Kidney glomerular epithelial cell (primary cell): ENCODE measurements around the gene HAS3.

Source experiments
- DNase-seq: peaks from one replicate; lab custom pipeline; 2025; lab: John Stamatoyannopoulos, UW

HAS3 gene

DNA sequence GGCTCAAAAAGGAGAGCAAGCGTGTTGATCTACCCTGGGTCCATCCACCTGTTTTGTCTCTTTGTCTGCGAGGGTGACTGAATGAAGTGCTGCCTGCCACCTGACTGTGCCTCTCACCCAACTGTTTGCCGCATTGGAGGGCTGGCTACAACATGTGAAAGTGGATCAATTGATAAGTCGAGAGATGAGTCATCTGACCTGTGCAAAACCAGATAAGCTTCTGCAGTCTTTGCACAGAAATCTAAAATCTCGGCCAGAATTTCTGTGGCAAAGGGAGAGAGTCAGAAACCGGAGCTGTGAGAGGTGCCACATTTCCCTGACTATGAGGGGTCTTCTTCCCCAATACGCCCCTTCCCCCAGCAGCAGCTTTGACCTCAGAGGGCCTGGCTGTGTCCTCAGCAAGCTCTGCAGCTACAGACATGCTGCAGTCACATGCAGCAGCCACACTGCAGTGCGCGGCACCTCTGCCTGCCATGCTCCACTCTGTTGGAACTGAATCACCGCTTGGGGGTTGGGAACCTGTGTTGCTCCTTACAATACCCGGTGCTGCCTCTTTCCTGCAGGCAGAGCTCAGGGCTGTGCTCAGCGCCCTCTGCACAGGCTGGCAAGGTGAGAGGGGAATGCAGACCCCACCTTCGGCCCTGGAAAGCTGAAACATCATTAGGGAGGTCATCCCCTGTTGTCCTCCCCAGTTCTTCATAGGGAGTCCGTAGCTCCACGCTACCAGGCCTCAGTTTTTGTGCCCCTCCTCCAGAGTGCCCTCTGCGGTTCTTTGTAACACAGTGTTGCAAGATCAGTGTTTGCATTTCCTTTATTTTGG, 16.2 kb upstream of the HAS3 start:
- peak; percentile 4 for DNase-seq

DNA sequence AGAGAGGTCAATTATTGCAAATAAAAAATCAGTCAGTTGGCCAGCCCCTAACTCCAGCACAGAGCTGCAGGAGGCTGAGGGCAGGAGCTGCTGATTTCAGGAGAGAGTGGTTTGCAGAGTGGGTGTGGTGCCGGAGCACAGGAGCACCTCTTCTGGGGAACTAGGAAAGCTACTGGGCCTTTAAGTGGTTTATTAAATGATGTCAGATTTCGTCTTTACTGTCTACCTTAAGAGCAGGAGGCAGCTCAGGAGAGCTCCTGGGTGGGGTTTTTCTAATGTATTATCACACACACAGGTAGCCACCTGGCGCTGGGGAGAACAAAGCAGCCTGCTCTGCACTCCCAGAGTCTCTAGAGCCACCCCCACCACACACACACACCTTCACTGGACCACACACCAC, 11.5 kb upstream of the HAS3 start:
- no peak for DNase-seq

DNA sequence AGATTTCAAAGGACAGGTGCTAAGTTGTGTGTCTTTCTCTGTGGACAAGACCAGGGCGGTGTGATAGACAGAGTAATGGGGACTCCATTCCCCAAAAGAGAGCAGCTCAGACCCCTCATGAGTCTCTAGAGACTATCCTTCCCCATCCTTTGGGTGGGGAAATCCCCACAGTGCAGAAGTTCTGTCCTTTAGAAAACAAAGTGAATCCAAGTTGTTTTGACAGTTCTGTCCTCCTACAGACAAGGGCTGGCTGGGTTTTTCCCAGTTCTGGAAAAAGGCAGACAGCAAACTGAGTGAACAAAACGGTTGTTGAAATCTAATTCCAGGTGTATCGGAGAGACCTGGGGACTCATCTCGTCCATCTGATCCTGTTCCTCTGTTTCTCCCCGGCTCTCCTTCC, 11.0 kb upstream of the HAS3 start:
- no peak for DNase-seq

DNA sequence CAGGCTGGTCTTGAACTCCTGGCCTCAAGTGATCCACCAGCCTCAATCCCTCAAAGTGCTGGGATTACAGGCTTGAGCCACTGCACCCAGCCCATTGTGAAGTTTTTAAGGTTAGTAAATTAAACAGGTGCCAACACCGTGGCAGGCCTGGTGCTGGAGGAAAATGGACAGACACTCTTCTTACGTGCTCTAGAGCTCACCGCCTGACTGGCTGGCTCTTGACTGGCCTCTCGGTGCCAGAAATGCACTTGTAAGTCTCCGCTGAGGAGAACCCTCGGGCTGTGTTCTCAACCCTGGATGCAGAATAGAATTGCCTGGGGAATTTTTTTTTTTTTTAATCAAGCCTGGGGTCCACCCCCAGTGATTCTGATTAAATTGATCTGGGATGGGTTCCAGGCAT, 10.3 kb upstream of the HAS3 start:
- no peak for DNase-seq

DNA sequence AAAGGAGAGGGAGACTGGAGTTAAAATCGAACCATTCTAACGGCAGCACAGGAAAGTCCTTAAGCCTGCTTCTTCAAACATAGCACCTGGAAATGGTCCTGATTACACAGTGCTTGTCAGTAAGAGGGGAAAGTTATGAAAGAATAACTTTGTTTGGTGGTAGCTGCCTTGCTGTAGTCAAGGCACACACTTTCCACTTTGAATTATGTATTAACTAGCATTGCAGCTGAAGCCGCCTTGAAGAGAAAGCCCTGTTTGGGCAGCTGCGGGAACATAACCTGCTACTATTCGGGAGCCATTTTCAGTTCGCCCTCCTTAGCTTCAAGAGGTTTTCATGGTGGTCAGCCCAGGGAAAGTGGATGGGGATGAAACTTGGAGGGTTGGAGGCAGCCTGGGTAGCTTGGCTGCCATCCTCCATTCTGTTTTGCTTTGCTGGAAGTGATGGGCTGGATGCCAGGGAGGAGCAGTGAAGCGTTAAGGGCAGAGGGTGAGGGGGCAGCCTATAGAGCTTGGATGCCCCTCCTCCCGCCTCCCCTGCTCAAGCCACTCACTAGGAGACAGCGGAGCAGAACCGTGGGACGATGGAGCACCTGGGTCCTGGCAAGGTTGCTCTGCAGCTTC, 5.3 kb upstream of the HAS3 start:
- DNase-seq, result peak; percentile 29

DNA sequence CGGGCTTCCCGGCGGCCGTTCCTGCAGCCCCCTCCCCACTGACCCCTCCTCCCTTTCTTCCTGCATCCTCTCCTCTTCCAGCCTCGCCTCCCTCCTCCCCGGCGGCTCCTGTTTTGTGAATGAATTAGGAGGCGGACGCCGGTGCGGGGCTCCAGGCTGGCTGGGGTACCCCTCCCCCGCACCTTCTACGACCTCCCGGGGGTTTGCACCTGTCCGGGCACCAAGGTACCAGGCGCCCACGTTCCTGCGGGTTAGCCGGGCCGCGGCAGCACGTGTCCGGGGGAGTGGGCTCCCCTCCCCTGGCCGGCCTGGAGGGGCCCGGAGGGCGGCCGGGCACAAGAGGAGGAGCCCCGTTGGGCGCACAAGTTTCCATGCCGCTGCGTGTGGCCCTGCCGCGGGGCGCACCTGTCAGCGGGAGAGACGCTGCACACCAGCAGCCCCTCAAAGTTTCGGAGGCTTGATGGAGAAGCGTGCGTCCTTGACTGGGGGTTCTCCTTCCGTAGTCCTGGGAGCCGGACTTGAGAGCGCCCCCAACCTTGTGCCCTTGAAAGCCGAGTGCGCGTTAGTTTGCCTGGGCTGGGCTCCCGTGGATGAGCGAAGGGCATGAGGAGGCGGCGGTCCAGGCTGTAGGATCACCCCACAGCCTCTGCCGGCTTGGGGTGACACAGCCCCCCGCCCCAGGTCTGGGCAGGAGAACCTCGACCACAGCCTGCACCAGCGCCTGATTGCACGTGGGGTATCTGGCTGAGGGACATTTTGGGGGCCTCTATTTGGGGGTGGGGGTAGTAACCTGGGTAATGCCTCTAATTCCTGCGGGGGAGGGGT, 1.2 kb downstream of the HAS3 start:
- DNase-seq, result no peak

DNA sequence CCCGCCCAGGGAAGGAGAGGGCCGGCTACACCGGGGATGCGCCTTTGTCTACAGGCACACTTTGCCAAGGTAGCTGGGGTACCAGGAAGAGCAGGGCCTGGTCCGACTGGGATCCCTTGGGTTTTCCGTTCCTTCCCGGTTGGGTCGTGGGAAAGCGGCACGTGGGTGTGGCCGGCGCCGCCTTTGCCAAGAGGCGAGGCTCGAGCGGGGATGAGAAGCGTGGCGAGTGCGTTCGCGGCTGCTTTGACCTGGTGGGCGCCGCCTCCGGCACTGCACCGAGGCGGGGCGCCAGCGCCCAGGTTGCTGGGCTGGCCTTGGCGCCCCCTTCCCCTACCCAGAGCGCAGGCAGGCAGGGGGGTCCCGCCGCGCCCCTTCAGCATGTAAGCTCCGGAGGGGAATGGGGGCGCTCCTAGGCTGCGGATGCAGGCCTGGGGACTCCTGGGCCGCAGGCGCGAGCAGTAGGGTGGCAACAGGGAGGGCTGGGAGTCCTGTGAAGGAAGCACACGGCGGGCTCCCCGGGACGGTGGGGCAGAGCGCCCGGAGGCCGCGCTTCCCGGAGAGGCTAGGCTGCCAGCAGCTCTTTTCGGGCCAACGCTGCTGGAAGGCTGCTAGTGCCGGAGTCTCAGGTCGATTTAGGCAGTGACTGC, 2.0 kb downstream of the HAS3 start:
- DNase-seq, result no peak

DNA sequence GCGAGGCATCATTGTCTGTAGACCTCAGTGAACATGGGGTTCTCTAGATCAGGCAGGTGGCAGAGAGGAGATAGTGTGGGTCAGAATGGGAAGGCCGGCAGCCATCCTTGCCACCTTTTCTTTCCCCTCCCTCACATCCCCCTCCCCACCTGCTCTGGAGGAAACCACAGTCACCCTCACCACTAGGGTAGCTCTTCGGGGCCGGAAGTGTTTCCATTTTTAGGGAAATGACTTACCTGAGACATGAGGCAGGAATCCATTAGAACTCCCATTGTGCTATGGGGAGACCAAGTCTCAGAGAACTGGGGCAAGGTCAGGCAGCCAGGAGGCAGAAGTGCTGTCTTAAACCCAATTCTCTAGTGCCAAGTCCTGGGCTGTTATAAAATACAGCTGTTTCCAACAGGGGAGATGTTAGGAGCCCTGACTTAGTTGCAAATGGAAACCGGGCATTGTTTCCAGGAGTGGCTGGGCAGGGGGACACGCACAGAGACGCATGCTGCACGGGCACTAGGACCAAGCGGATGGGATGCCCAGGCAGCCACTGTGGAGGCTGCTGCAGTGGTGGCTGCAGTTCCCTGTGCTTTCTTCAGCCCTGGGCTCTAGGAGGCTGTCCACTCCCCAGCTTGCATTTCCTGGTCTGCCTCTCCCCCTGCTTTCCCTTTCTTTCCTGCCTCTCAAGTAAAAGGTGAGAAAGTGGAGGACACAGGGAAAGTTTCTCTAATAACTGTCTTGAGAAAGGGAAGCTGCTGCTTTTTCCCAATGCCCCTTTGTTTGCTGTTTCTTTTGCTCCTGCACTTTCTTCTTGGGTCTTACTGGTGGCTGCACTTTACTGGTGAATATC, 2.8 kb downstream of the HAS3 start:
- no peak for DNase-seq

DNA sequence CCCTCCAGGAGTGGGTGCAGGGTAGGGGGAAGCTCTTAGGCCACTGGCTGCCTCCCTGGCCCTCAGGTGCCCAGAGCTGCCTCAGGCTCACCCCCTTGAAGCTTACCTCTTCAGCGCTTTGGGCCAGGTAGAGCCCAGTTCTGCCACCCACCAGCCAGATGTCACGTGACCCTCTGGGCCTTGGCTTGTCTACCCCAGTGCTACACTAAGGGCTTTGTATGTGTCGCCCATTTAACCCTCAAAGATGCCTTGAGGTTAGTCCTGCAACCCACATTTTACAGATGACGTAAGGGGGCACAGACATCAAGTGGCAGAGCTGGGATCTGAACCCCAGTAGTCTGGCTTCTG, 3.4 kb downstream of the HAS3 start:
- no peak for DNase-seq

DNA sequence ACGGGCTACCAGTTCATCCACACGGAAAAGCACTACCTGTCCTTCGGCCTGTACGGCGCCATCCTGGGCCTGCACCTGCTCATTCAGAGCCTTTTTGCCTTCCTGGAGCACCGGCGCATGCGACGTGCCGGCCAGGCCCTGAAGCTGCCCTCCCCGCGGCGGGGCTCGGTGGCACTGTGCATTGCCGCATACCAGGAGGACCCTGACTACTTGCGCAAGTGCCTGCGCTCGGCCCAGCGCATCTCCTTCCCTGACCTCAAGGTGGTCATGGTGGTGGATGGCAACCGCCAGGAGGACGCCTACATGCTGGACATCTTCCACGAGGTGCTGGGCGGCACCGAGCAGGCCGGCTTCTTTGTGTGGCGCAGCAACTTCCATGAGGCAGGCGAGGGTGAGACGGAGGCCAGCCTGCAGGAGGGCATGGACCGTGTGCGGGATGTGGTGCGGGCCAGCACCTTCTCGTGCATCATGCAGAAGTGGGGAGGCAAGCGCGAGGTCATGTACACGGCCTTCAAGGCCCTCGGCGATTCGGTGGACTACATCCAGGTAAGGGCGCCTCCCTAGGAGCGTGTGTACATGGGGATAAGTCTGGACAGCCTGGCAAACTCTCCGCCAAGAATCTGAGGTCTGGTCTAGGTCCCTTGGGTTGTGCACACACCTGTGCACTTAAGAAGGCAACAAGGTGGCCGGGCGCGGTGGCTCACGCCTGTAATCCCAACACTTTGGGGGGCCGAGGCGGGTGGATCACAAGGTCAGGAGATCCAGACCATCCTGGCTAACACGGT, 4.2 kb downstream of the HAS3 start:
- no peak for DNase-seq

DNA sequence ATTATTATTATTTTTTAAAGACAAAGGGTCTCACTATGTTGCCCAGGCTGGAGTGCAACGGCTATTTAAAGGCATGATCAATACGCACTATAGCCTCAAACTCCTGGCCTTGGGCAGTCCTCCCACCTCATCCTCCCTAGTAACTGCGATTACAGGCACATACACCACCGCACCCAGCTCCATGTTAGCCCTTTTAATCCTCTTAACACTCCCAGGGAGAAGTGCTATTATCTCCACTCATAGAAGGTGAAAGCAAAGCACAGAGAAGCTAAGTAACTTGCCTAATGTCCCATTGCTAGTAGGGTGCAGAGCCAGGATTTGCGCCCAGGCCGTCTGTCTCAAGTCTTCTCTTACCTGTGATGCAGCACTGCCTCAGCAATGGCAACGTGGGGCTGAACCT, 5.0 kb downstream of the HAS3 start:
- no peak for DNase-seq

DNA sequence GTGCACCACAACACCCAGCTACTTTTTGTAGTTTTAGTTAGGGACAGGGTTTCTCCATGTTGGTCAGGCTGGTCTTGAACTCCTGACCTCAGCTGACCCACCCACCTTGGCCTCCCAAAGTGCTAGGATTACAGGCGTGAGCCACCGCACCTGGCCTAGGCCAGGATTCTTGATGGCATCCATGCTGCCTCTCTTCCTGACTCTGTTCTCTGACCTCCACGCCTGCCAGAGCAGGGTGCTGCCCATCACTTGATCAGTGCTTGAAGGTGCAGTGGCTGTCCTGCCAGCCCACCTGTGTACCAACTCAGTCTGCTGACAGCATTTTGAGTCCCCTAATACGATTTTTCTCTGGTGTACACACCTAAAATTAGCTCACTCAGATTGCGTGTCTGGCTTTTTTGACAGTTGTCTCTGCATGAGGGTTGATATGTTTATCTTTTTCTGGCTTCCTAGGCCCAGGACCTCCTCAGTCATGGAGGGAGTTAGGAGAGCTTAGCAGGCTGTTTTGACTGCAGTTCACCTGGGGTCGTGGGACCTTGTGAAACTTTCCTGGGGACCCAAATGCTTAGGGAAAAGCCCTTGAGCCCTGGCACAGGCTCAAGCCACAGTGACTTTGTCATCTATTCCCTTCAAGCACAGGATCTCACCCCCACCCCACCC, 5.9 kb downstream of the HAS3 start:
- DNase-seq, result no peak

DNA sequence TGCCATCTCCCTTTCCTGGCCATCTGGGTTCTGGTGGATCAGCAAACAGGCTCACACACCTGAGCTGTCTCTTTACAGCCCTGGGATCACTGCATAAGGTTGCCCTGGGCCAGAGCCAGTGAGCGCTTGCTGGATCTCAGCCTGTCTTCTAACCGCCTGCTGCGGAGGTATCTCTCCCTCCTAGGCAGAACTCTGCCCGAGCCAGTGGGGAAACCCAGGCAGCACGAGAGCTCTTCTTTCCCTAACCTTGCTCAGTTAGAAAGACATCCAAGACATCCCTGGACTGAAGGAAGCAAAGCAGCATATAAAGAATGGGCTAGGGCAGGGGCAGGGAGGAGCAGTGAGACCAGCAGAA, 6.4 kb downstream of the HAS3 start:
- no peak for DNase-seq

DNA sequence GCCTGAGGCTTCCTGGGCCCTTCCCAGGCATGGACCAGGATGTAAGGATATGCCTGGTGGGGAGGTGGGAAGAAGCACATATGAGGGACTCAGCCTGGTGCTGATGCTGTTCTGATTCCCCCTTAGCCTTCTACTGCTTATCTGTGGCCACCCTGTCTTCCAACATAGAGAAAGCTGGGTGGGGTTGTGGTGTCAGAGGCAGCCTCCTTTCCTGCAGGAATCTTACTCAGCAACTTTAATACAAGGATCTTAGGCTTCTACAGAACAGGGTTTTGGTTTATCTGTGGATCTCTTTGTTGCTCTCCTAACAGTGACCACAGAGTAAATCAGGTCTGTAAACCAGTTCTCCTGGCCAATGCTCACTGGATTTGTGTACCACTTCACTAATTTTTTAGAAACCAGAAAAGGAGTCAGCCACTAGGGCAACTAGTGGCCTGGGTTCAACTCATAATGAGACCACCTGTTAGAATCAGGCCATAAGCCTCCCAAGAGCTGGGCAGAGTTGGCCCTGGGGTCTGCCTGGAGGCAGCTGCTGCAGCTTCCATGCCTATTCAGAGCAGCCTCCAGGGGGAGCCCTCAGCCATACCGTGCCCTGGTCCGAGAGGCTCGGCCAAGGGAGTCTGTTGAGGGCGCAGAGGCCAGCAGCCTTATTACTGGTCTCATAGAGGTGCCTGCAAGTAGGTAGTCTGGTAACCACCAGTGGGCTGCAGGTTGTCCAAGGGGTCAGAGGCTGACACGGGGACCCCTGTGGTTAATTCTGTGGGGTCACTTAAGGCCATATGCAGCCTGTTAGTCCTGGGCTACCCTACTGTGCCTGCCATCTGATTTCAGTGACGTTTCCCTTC, 7.1 kb downstream of the HAS3 start:
- DNase-seq, result peak; percentile 22

DNA sequence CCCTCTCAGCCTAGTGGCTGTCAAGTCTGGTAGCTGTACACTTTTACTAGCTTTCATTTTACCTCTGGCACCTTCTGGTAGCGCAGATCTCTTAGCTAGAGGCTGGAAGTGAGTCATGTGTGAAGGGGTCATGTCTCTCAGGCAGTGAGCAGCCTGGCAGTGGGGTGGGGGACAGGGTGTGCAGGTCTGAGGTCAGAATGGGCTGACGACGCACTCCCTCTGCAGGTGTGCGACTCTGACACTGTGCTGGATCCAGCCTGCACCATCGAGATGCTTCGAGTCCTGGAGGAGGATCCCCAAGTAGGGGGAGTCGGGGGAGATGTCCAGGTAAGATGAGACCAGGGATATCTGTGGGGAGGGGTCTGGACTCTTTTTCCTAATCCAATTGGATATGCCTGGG, 7.8 kb downstream of the HAS3 start:
- DNase-seq, result no peak

DNA sequence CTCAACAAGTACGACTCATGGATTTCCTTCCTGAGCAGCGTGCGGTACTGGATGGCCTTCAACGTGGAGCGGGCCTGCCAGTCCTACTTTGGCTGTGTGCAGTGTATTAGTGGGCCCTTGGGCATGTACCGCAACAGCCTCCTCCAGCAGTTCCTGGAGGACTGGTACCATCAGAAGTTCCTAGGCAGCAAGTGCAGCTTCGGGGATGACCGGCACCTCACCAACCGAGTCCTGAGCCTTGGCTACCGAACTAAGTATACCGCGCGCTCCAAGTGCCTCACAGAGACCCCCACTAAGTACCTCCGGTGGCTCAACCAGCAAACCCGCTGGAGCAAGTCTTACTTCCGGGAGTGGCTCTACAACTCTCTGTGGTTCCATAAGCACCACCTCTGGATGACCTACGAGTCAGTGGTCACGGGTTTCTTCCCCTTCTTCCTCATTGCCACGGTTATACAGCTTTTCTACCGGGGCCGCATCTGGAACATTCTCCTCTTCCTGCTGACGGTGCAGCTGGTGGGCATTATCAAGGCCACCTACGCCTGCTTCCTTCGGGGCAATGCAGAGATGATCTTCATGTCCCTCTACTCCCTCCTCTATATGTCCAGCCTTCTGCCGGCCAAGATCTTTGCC, 9.0 kb downstream of the HAS3 start:
- DNase-seq, result no peak

DNA sequence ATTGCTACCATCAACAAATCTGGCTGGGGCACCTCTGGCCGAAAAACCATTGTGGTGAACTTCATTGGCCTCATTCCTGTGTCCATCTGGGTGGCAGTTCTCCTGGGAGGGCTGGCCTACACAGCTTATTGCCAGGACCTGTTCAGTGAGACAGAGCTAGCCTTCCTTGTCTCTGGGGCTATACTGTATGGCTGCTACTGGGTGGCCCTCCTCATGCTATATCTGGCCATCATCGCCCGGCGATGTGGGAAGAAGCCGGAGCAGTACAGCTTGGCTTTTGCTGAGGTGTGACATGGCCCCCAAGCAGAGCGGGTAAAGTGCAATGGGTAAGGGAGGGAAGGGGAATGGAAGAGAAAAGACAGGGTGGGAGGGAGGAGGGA, 9.5 kb downstream of the HAS3 start:
- DNase-seq, result no peak

DNA sequence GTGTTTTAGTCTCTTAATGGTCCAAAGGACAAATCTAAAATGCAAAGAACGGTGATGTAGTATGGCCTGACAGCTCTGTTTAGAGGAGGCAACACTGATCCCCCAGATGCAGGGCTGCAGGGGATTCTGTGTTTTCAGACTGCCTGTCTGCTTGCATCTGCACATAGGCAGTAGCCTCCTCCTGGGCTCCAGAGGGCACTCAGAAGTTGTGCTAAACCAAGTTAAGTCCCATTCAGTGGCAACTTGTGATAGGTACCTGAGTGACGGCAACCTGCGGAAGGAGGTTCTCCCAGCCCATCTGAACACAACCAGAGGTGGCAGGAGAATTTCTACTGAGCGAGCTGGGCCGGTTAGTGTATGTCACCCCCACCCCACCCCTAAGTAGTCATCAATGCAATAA, 9.9 kb downstream of the HAS3 start:
- DNase-seq, result no peak

DNA sequence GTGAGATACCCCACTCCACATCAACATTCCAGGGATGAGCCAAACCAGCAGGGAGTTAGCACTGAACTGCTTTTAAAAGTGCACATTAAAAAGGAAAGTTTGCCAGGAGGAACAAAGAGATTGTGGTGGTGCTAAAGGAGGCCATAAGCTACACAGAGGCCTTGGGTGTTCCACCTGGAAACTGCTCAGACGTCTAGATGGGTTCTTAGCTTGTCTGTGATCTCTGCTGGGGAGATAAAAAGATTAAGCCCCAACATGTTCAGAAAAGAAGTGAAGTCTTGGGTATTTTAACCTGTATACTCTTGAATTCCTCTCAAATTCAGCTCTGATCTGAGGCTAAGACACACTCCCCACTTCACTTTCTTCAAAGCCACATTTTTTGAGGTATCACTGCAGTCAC, 10.4 kb downstream of the HAS3 start:
- DNase-seq, result no peak
